PC-9 (cell line): Measurements from ENCODE around the gene USP9X. TPM values are rescaled to one million over a fixed set of nuclear protein-coding genes. Genes with fewer than 3 reads are reported as not detected.

Experiments
- BruUV-seq: library from RNA; stranded (reverse); fragments of 400-500 nt; replicated peaks from 2 replicates; lab custom pipeline; 2021; lab: Mats Ljungman, UMichigan
- CTCF ChIA-PET: fragments of 300-600 bp; sonication (Branson Sonifier 250); formaldehyde crosslinking; loops from one replicate; lab custom pipeline; 2022; ENCODE audit warnings: antibody characterized with exemption; lab: Charles Lee
- POLR2A ChIA-PET: fragments of 300-600 bp; sonication (Branson Sonifier 250); formaldehyde crosslinking; loops from one replicate; lab custom pipeline; 2022; ENCODE audit warnings: antibody characterized with exemption; ENCODE audit not compliant: unreplicated experiment; lab: Charles Lee
- DNase-seq, 2 experiments: peaks; one replicate each; pipeline versions ENCODE4 v3.0.0 to v3.0.0-alpha.2; 2015 to 2022; ENCODE audit warnings: mixed read lengths in 1 of 2
- H2AFZ ChIP-seq: fragments of 200-600 bp; sonication (generic); 2 replicates; pipeline ENCODE4 v1.8.1; 2017; ENCODE audit warnings: antibody characterized with exemption
- H3F3A ChIP-seq: fragments of 200-600 bp; sonication (generic); 2 replicates; pipeline ENCODE4 v1.8.1; 2017; ENCODE audit warnings: antibody characterized with exemption, mild to moderate bottlenecking, low read depth; ENCODE audit not compliant: insufficient read depth
- H3K27ac ChIP-seq: fragments of 200-600 bp; sonication (generic); 2 replicates; pipeline ENCODE4 v1.6.1; 2016; ENCODE audit warnings: mixed run types
- H3K27me3 ChIP-seq: fragments of 200-600 bp; sonication (generic); 2 replicates; pipeline ENCODE4 v1.6.1; 2016; ENCODE audit warnings: low read depth, mixed run types; ENCODE audit not compliant: insufficient read depth
- H3K36me3 ChIP-seq: fragments of 200-600 bp; sonication (generic); 2 replicates; pipeline ENCODE4 v1.6.1; 2016; ENCODE audit warnings: low read depth, mixed run types
- H3K4me1 ChIP-seq: fragments of 200-600 bp; sonication (generic); replicated peaks from 2 replicates; pipeline ENCODE4 v1.6.1; 2016; ENCODE audit warnings: mixed run types; ENCODE audit not compliant: insufficient read depth
- H3K4me2 ChIP-seq: fragments of 200-600 bp; sonication (generic); 2 replicates; pipeline ENCODE4 v1.6.1; 2017; ENCODE audit warnings: mixed run types
- H3K4me3 ChIP-seq: fragments of 200-600 bp; sonication (generic); 2 replicates; pipeline ENCODE4 v1.6.1; 2016; ENCODE audit warnings: mixed run types
- H3K79me2 ChIP-seq: fragments of 200-600 bp; sonication (generic); 2 replicates; pipeline ENCODE4 v1.6.1; 2017; ENCODE audit warnings: low read depth, mixed run types
- H3K9me2 ChIP-seq: fragments of 200-600 bp; sonication (generic); 2 replicates; pipeline ENCODE4 v1.8.1; 2017; ENCODE audit warnings: mild to moderate bottlenecking; ENCODE audit not compliant: insufficient read depth
- H3K9me3 ChIP-seq: fragments of 200-600 bp; sonication (generic); 2 replicates; pipeline ENCODE4 v1.8.1; 2016; ENCODE audit warnings: low read depth; ENCODE audit not compliant: insufficient read depth
- H4K20me1 ChIP-seq: fragments of 200-600 bp; sonication (generic); 2 replicates; pipeline ENCODE4 v1.8.1; 2017; ENCODE audit not compliant: insufficient read depth
- EZH2 ChIP-seq: fragments of 200-600 bp; sonication (generic); IDR thresholded peaks from 2 replicates; pipeline ENCODE4 v1.8.0; 2017; ENCODE audit warnings: antibody characterized with exemption, low read depth
- intact Hi-C: fragments of 100-400 bp; cut with micrococcal nuclease; formaldehyde crosslinking; loops from one replicate; pipeline ENCODE4 v1.10.0; 2022; ENCODE audit not compliant: unreplicated experiment
- total RNA-seq: library from RNA; stranded (reverse); gene quantifications from 2 replicates; pipeline ENCODE4 v1.2.3, GENCODE V29; 2021
- TF ChIP-seq, protein P1 (sequence below): fragments of 200-600 bp; sonication (generic); conservative IDR thresholded peaks from 2 replicates; pipeline ENCODE4 v1.6.1; 2017; ENCODE audit warnings: mixed run types, antibody characterized with exemption, mild to moderate bottlenecking, moderate library complexity

USP9X gene
- total RNA-seq, 1 experiment from 2014 or later: 43.2 TPM

DNA sequence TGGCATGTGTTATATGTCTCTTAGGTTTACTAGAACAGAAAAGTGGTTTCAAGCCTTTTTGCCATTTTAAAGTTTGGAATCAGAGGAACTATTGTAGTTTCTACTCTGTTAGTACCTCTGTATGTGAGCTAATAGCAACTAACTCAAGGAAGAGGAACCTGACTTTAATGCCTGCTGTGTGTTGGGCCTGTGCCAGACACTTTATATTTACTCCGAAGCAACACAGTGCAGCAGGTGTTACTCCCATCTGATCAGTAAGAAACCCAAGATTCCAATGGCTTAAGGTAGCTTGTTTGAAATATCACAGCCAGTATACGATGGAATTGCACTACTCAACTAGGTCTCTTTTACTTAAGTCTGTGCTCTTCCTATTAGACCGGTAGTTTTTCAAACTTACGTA, 79.2 kb downstream of the USP9X start:
- BruUV-seq: no TSS peak
- CTCF ChIA-PET: no interaction called here
- intact Hi-C loops: no loop called here

DNA sequence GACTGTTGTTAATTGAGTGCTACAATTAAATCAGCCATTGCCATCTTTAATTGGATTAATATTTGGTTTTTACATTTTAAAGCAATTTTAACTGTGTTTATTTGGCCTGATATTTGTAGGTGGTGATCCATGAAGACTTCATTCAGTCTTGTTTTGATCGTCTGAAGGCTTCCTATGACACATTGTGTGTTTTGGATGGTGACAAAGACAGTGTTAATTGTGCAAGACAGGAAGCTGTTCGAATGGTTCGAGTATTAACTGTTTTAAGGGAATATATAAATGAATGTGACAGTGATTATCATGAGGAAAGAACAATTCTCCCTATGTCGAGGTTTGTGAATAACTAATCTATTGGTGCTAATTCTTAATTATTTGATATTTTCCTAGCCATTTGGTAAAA, 82.6 kb downstream of the USP9X start:
- POLR2A ChIA-PET: no interaction called here
- H3K4me1 ChIP-seq: no peaks in the 10 kb centered on the region
- DNase-seq: no peak
- CTCF ChIA-PET: no interaction called here
- BruUV-seq: no TSS peak
- H4K20me1 ChIP-seq: no peaks in the 10 kb centered on the region
- H2AFZ ChIP-seq: no peak overlapping the region
- TF ChIP-seq, protein P1, sequence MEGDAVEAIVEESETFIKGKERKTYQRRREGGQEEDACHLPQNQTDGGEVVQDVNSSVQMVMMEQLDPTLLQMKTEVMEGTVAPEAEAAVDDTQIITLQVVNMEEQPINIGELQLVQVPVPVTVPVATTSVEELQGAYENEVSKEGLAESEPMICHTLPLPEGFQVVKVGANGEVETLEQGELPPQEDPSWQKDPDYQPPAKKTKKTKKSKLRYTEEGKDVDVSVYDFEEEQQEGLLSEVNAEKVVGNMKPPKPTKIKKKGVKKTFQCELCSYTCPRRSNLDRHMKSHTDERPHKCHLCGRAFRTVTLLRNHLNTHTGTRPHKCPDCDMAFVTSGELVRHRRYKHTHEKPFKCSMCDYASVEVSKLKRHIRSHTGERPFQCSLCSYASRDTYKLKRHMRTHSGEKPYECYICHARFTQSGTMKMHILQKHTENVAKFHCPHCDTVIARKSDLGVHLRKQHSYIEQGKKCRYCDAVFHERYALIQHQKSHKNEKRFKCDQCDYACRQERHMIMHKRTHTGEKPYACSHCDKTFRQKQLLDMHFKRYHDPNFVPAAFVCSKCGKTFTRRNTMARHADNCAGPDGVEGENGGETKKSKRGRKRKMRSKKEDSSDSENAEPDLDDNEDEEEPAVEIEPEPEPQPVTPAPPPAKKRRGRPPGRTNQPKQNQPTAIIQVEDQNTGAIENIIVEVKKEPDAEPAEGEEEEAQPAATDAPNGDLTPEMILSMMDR: no peak
- no peak for TF ChIP-seq EZH2
- no peak overlapping the region for H3K4me3 ChIP-seq
- H3K27ac ChIP-seq: no peak overlapping the region
- no peak overlapping the region for H3K4me2 ChIP-seq
- H3K9me2 ChIP-seq: no peaks in the 10 kb centered on the region
- no peaks in the 10 kb centered on the region for H3F3A ChIP-seq
- intact Hi-C loops: no loop called here
- no peaks in the 10 kb centered on the region for H3K27me3 ChIP-seq
- H3K36me3 ChIP-seq: no peaks in the 10 kb centered on the region
- H3K9me3 ChIP-seq: no peaks in the 10 kb centered on the region
- H3K79me2 ChIP-seq: no peaks in the 10 kb centered on the region

More for the DNA sequence above, 79.2 kb downstream of the USP9X start:
- Histone ChIP-seq H3K9me3 (no peaks in the 10 kb centered on the region), H4K20me1 (no peaks in the 10 kb centered on the region), H3K27me3 (no peaks in the 10 kb centered on the region), H3K27ac (no peak overlapping the region), H3K4me1 (no peaks in the 10 kb centered on the region), H3K9me2 (no peaks in the 10 kb centered on the region), H3F3A (no peaks in the 10 kb centered on the region), H3K79me2 (no peaks in the 10 kb centered on the region), H3K36me3 (no peaks in the 10 kb centered on the region), H3K4me3 (no peak overlapping the region), H3K4me2 (no peak overlapping the region), H2AFZ (no peak overlapping the region)
- POLR2A ChIA-PET: interaction anchor here (0.6 kb wide), 1 partner anchor 321 kb away, joined by 3 read pairs; no protein-coding TSS in a partner anchor
- TF ChIP-seq EZH2: no peak
- TF ChIP-seq, protein P1: no peak
- DNase-seq: no peak

DNA sequence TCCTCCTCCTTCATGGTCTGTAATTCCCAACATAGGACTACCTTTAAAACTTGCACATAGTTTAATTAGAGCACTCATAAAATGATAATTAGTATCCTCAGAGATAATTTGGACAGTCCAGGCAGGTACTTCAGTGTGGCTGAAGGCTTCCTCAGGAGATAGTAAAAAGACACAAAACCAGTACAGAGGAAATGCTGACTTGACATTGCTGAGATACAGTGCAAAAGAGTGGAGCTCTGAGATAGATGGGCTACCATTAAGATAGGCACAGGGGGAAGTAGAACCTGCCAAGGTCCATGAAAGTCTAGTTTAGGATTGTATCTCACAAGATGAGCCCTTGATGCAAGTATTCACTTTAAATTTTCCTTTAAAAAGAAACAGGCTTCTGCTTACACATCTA, 91.0 kb downstream of the USP9X start:
- H3F3A ChIP-seq: no peaks in the 10 kb centered on the region
- intact Hi-C loops: no loop called here
- H3K9me3 ChIP-seq: no peaks in the 10 kb centered on the region
- H3K4me2 ChIP-seq: no peak overlapping the region
- no peak overlapping the region for H3K4me3 ChIP-seq
- no peaks in the 10 kb centered on the region for H3K4me1 ChIP-seq
- no TSS peak for BruUV-seq
- H4K20me1 ChIP-seq: no peaks in the 10 kb centered on the region
- no peaks in the 10 kb centered on the region for H3K9me2 ChIP-seq
- no peak overlapping the region for H2AFZ ChIP-seq
- CTCF ChIA-PET: no interaction called here
- H3K27ac ChIP-seq: no peak overlapping the region
- no peaks in the 10 kb centered on the region for H3K79me2 ChIP-seq
- DNase-seq: no peak
- TF ChIP-seq EZH2: no peak
- TF ChIP-seq, protein P1: no peak
- H3K27me3 ChIP-seq: no peaks in the 10 kb centered on the region
- no peaks in the 10 kb centered on the region for H3K36me3 ChIP-seq
- POLR2A ChIA-PET: no interaction called here
